Measurements from ENCODE around the gene HLA-F.
A peak's percentile ranks its signal among the peaks of the same experiment; 100 is the strongest.

The HLA-F gene

DNA sequence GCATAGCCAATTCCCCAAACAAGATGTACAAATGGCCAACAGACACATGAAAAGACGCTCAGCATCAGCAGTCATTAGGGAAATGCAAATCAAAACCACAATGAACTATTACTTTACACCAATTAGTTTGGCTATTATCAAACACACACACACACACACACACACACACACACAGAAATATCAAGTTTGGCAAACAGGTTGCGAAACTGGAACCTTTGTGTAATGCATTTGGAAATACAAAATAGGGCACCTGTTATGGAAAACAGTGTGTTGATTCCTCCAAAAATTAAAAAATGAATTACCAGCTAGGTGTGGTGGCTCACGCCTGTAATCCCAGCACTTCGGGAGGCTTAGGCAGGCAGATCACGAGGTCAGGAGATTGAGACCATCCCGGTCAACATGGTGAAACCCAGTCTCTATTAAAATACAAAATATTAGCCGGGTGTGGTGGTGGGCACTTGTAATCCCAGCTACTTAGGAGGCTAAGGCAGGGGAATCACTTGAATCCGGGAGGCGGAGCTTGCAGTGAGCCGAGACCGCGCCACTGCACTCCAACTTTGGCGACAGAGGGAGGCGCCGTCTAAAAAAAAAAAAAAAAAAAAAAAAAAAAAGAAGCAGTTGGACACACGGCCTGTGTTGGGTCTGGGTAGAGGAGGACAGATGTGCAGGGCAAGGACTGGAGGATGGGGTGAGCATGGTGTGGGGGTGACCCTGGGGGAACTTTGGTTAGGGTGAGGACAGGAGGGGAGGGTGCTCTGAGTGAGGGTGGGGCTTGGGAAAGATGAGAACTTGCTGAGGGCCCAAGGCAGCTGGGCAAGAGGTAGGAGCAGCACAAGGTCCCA is 23.8 kb downstream of the HLA-F start:
- no peak overlapping the region for H3K4me3 ChIP-seq (ENCODE audit: low read length)

DNA sequence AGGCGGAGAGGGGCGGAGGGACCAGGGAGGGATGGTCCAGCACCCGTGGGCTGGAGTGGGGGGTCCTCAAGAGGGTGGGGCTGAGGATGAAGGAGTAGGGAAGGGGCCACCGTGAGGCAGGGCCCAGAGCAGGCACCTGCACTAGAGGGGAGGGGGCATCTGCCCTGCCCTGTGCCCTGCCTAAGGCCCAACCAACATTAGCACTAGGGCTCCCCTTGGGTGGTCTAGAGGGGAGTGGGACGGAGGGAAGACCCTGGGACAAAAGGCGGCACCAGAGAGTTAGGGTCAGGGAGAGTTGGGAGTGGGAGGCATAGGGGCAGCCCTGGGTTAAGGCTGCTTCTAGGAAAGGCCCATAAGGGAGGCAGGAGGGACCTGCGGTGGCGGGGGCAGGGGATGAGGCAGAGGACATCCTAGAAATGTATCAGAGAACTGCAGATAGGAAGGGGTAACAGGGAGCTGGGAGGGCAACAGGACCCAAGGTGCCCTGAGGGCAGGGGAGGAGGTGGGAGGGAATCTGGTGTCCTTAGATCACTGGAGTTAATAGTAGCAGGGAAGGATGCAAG is 24.5 kb downstream of the HLA-F start:
- Histone ChIP-seq H3K27me3 (ENCODE audit: control insufficient read depth, insufficient read depth, low read length) (peaks cover 63% of the 10 kb centered on the region), H3K4me3 (ENCODE audit: low read length) (peak overlapping the region; percentile 73), H3K4me1 (ENCODE audit: control insufficient read depth, low read depth, low read length) (peaks cover 6% of the 10 kb centered on the region), H3K36me3 (ENCODE audit: control insufficient read depth, low read depth, low read length) (no peaks in the 10 kb centered on the region), H3K27ac (ENCODE audit: low read length) (no peak overlapping the region), H3K9ac (ENCODE audit: low read length) (no peak overlapping the region), H3K9me3 (ENCODE audit: control insufficient read depth, low read depth, low read length) (no peaks in the 10 kb centered on the region)

More for the DNA sequence above, 23.8 kb downstream of the HLA-F start:
- Histone ChIP-seq H3K4me1 (ENCODE audit: control insufficient read depth, low read depth, low read length) (peaks cover 6% of the 10 kb centered on the region), H3K9me3 (ENCODE audit: control insufficient read depth, low read depth, low read length) (no peaks in the 10 kb centered on the region), H3K27ac (ENCODE audit: low read length) (no peak overlapping the region), H3K9ac (ENCODE audit: low read length) (no peak overlapping the region), H3K36me3 (ENCODE audit: control insufficient read depth, low read depth, low read length) (no peaks in the 10 kb centered on the region), H3K27me3 (ENCODE audit: control insufficient read depth, insufficient read depth, low read length) (peaks cover 56% of the 10 kb centered on the region)

DNA sequence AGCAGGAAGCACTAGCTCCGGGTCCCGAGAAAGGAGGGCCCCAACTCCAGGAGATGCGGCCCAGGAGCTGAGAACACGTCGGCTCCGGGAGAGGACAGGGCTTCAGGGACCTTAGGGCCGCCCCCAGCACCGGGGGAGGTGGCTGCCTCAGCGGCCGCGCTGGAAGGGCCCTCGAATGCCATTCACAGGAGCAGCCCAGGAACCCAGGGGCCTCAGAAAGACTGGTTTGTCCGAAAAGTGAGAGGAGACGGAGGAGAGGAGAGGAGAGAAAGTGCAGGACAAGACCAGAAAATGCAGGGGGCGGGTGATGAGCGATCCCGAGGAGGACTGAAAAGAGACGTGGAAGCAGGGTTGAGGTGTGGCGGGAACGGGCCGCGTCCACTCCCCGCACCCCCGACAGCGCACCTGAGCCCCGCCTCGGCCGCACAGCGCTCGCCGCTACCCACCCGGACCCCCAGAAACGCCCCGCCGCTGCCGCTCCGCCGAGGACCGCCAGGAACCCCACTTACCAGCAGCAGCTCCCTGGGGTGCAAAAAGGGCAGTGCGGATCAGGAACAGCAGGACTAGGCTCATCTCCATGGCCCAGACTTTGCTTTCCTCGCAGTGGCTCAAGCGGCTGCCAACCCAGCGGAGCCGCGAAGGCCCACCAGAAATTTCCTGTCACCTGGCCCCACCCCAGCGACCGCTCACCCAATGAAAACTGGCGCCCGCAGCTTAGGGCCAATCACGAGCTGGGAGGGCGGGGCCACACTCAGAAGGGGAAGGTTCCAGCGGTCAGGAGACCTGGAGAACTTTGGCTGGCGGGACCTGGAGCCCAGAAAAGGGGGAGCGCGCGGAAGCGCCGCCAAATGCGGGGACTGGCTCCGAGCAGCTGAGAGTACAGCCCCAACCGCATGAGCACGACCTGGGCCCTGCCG is 25.4 kb downstream of the HLA-F start:
- Histone ChIP-seq H3K4me1 (ENCODE audit: control insufficient read depth, low read depth, low read length) (peaks cover 6% of the 10 kb centered on the region), H3K36me3 (ENCODE audit: control insufficient read depth, low read depth, low read length) (no peaks in the 10 kb centered on the region), H3K4me3 (ENCODE audit: low read length) (peak overlapping the region; percentile 73), H3K27me3 (ENCODE audit: control insufficient read depth, insufficient read depth, low read length) (peaks cover 64% of the 10 kb centered on the region), H3K9me3 (ENCODE audit: control insufficient read depth, low read depth, low read length) (no peaks in the 10 kb centered on the region), H3K9ac (ENCODE audit: low read length) (no peak overlapping the region), H3K27ac (ENCODE audit: low read length) (no peak overlapping the region)

DNA sequence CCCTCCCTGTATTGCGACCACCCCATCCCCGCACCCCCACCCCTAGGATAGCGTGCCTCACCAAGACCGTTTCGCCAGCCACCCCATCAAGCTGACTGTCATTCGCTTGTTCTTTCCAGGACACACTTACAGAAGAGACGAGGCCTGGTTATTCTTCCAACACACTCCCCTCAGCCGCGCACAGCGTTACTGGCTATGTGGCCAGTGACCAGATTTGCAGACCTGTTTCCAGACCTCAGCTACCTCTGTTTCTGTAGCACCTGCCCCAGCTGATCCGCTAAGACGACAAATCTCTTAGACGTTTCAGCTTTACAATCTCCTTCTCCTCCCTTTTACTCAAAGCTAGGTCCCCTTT is 26.1 kb downstream of the HLA-F start:
- Histone ChIP-seq H3K4me1 (ENCODE audit: control insufficient read depth, low read depth, low read length) (peaks cover 6% of the 10 kb centered on the region), H3K27me3 (ENCODE audit: control insufficient read depth, insufficient read depth, low read length) (peaks cover 64% of the 10 kb centered on the region), H3K36me3 (ENCODE audit: control insufficient read depth, low read depth, low read length) (no peaks in the 10 kb centered on the region), H3K9me3 (ENCODE audit: control insufficient read depth, low read depth, low read length) (no peaks in the 10 kb centered on the region), H3K27ac (ENCODE audit: low read length) (no peak overlapping the region), H3K4me3 (ENCODE audit: low read length) (peak overlapping the region; percentile 73), H3K9ac (ENCODE audit: low read length) (no peak overlapping the region)

DNA sequence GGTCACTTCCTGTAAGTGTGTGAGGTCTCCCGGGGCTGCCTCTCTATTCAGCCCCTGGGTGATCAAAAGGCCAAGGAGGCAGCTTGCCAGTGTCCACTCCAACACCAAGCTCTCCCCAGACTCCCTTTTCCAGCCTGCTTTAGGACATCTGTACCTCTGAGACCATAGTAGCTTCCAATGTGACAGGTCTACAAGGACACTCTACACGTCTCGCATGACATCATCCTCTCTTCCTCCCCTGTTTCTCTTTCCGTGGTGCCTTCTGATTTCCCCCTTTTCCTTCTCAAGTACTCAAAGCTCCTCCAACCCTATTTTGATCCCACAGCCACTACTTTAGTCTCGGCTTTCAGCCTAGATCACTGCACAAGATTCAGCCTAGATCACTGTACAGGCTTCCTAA is 26.4 kb downstream of the HLA-F start:
- Histone ChIP-seq H3K4me1 (ENCODE audit: control insufficient read depth, low read depth, low read length) (peaks cover 6% of the 10 kb centered on the region), H3K36me3 (ENCODE audit: control insufficient read depth, low read depth, low read length) (no peaks in the 10 kb centered on the region), H3K4me3 (ENCODE audit: low read length) (peak overlapping the region; percentile 73), H3K9ac (ENCODE audit: low read length) (no peak overlapping the region), H3K27ac (ENCODE audit: low read length) (no peak overlapping the region), H3K27me3 (ENCODE audit: control insufficient read depth, insufficient read depth, low read length) (peaks cover 64% of the 10 kb centered on the region), H3K9me3 (ENCODE audit: control insufficient read depth, low read depth, low read length) (no peaks in the 10 kb centered on the region)

DNA sequence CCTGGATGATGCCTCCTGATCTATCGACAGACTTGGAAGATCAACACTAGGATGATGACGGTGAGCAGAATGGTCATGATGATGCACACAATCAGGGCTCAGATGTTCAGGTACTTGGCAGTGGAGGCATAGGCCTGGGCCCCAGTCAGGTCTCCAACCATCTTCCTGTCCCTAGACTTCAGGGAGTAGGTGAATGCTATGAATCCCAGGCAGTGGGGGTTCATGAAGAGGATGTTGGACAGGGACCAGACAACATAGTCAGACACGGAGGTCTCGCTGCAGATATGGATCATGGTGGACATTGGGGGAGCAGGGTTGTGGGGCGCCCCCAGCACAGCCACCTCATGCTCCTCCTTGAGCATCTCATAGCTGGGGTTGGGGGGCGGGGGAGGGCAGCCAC is 27.5 kb downstream of the HLA-F start:
- Histone ChIP-seq H3K36me3 (ENCODE audit: control insufficient read depth, low read depth, low read length) (no peaks in the 10 kb centered on the region), H3K9me3 (ENCODE audit: control insufficient read depth, low read depth, low read length) (no peaks in the 10 kb centered on the region), H3K4me3 (ENCODE audit: low read length) (no peak overlapping the region), H3K27me3 (ENCODE audit: control insufficient read depth, insufficient read depth, low read length) (peaks cover 64% of the 10 kb centered on the region), H3K4me1 (ENCODE audit: control insufficient read depth, low read depth, low read length) (peaks cover 11% of the 10 kb centered on the region), H3K27ac (ENCODE audit: low read length) (no peak overlapping the region), H3K9ac (ENCODE audit: low read length) (no peak overlapping the region)

DNA sequence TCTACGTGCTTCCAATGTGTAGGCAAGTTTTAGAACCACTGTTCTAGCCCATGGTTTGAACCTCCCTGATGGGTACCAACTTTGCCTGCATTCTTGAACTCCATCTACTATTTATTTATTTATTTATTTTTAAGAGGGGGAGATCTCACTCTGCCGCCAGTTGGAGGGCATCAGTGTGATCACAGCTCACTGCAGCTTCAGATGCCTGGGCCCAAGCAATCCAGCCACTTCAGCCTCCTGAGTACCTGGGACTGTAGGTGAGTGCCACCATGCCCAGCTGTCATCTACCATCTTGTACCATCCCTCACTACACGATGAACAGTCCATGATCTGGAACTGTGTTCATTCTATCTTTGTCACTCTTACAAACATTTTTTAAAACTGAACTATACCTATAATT is 28.2 kb downstream of the HLA-F start:
- Histone ChIP-seq H3K9ac (ENCODE audit: low read length) (no peak overlapping the region), H3K27me3 (ENCODE audit: control insufficient read depth, insufficient read depth, low read length) (peaks cover 64% of the 10 kb centered on the region), H3K4me1 (ENCODE audit: control insufficient read depth, low read depth, low read length) (peaks cover 17% of the 10 kb centered on the region), H3K27ac (ENCODE audit: low read length) (no peak overlapping the region), H3K4me3 (ENCODE audit: low read length) (no peak overlapping the region), H3K36me3 (ENCODE audit: control insufficient read depth, low read depth, low read length) (no peaks in the 10 kb centered on the region), H3K9me3 (ENCODE audit: control insufficient read depth, low read depth, low read length) (no peaks in the 10 kb centered on the region)

DNA sequence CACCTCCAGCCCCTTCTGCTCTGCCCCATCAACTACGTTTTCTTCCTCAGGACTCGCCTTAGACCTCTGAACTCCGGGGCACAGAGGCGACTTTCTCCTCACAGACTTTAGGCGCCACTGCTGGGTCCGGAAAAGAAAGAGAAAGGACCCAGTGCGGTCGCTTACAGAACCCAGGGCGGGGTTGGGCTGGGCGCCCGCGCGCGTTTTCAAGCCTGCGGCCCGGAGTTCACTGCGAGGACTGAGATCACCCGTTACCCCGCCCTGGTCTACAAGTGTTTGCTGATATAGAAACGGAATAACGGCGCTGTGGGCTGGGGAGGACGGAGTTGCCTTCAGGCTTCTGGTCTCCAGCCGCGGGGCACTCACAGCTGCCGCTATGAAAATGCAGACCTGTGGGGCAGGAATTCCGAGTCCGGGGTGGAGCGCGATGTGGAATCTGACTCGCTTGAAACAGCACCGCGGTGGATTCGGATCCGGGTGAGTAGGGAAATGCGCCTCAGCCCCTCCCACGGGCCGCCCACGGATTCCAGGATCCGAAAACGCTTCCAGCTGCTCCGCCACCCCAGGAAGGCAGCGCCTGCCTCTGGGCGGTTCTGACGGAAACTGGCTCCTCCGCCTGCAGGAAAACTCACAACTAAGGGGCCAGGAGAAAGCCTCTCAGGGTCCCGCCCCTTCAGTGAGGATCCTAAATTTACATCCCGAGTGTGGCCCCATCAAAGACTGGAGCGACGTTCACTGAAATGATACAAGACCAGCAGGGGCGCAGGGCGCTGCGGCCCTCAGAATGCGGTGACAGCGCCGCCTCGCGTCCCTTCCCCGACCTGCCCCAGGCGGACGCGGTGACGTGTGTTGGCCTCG is 29.4 kb downstream of the HLA-F start:
- H3K27me3 ChIP-seq (ENCODE audit: control insufficient read depth, insufficient read depth, low read length): peaks cover 52% of the 10 kb centered on the region
- no peak overlapping the region for H3K27ac ChIP-seq (ENCODE audit: low read length)
- peak overlapping the region; percentile 84 for H3K4me3 ChIP-seq (ENCODE audit: low read length)
- peak overlapping the region; percentile 55 for H3K9ac ChIP-seq (ENCODE audit: low read length)
- peaks cover 29% of the 10 kb centered on the region for H3K4me1 ChIP-seq (ENCODE audit: control insufficient read depth, low read depth, low read length)
- H3K36me3 ChIP-seq (ENCODE audit: control insufficient read depth, low read depth, low read length): no peaks in the 10 kb centered on the region
- no peaks in the 10 kb centered on the region for H3K9me3 ChIP-seq (ENCODE audit: control insufficient read depth, low read depth, low read length)

DNA sequence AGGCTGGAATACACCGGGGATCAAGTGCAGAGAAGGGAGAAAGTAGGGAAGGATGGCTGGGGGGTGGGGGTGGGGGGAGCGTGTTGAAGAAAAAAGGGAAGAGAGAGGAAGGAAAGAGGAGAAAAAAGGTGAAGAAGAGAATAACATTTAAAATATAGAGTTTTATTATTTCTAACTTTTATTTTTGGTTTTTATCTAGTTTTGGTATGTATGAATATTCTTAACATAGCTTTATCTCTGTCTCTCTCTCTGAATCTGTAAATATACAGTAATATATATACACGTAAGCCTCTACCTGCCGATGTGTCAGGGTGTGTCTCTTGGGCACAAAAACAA is 30.0 kb downstream of the HLA-F start:
- Histone ChIP-seq H3K4me3 (ENCODE audit: low read length) (peak overlapping the region; percentile 84), H3K27me3 (ENCODE audit: control insufficient read depth, insufficient read depth, low read length) (peaks cover 46% of the 10 kb centered on the region), H3K9me3 (ENCODE audit: control insufficient read depth, low read depth, low read length) (no peaks in the 10 kb centered on the region), H3K27ac (ENCODE audit: low read length) (no peak overlapping the region), H3K4me1 (ENCODE audit: control insufficient read depth, low read depth, low read length) (peaks cover 35% of the 10 kb centered on the region), H3K36me3 (ENCODE audit: control insufficient read depth, low read depth, low read length) (no peaks in the 10 kb centered on the region), H3K9ac (ENCODE audit: low read length) (no peak overlapping the region)

DNA sequence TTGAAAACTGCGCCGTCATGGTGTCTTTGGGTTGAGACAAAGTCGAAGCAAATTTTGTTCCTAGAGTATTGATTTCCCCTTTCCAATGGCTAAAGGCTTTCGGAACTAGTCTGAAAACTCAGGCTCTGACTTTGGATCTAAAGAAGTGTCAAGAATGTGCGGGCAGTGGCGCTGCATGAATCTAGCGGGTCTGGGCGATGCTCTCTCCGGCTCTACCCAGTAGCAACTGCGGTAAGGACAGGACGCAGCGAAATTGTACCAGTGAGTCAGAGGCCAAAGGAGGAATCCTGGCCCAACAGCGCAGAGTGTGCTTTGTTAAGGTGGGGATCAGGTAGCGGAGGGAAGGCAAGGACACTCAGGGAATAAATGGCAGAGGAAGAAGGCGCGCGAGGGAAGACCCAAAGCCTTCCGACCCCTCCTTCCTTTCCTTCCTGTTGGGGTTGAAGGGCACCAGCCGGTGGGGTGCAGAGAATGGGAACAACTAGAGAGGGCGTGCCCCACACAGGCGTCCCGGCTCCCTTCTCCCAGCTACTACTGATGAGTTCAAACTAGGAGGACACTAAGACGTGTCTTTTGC is 32.1 kb downstream of the HLA-F start:
- Histone ChIP-seq H3K4me3 (ENCODE audit: low read length) (no peak overlapping the region), H3K9me3 (ENCODE audit: control insufficient read depth, low read depth, low read length) (no peaks in the 10 kb centered on the region), H3K9ac (ENCODE audit: low read length) (no peak overlapping the region), H3K27ac (ENCODE audit: low read length) (no peak overlapping the region), H3K36me3 (ENCODE audit: control insufficient read depth, low read depth, low read length) (no peaks in the 10 kb centered on the region), H3K4me1 (ENCODE audit: control insufficient read depth, low read depth, low read length) (peaks cover 52% of the 10 kb centered on the region), H3K27me3 (ENCODE audit: control insufficient read depth, insufficient read depth, low read length) (peaks cover 25% of the 10 kb centered on the region)
